WTC11 (cell line): ENCODE results near the gene ZNF566. TPM values are rescaled to one million over a fixed set of nuclear protein-coding genes. Genes with fewer than 3 reads are reported as not detected.

Source experiments
- EMX1 ChIP-seq: fragments of 250-450 bp; sonication (Bioruptor Pico); IDR thresholded peaks from 2 replicates; pipeline ENCODE4 v1.8.0; 2021; ENCODE audit warnings: mild to moderate bottlenecking
- ESRRA ChIP-seq: sonication (generic); formaldehyde crosslinking; IDR thresholded peaks from 2 replicates; pipeline ENCODE4 v1.8.1; 2022; ENCODE audit warnings: mild to moderate bottlenecking, missing genetic modification reagents, borderline replicate concordance
- FOXK1 ChIP-seq: sonication (generic); formaldehyde crosslinking; IDR thresholded peaks from 2 replicates; pipeline ENCODE4 v1.8.0; 2022; ENCODE audit warnings: mild to moderate bottlenecking, moderate library complexity, missing genetic modification reagents
- NFE2L1 ChIP-seq: sonication (generic); formaldehyde crosslinking; IDR thresholded peaks from 2 replicates; pipeline ENCODE4 v1.8.1; 2023; ENCODE audit warnings: missing genetic modification reagents
- SMAD4 ChIP-seq: sonication (generic); formaldehyde crosslinking; IDR thresholded peaks from 2 replicates; pipeline ENCODE4 v1.8.0; 2022; ENCODE audit warnings: mild to moderate bottlenecking, missing genetic modification reagents
- ZNF219 ChIP-seq: sonication (generic); formaldehyde crosslinking; IDR thresholded peaks from 2 replicates; pipeline ENCODE4 v1.8.0; 2023; ENCODE audit warnings: missing genetic modification reagents, mild to moderate bottlenecking, borderline replicate concordance
- ZNF263 ChIP-seq: sonication (generic); formaldehyde crosslinking; IDR thresholded peaks from 2 replicates; pipeline ENCODE4 v1.8.1; 2022; ENCODE audit warnings: low read depth, mild to moderate bottlenecking, moderate library complexity, missing genetic modification reagents
- ZNF396 ChIP-seq: fragments of 250-450 bp; sonication (Bioruptor Pico); IDR thresholded peaks from 2 replicates; pipeline ENCODE4 v1.8.0; 2021; ENCODE audit warnings: mild to moderate bottlenecking, moderate library complexity, borderline replicate concordance
- total RNA-seq: library from RNA; stranded (reverse); gene quantifications from 3 replicates; pipeline ENCODE4 v1.2.3, GENCODE V29; 2021
- TF ChIP-seq, protein P1 (sequence below): sonication (generic); formaldehyde crosslinking; IDR thresholded peaks from 2 replicates; pipeline ENCODE4 v1.8.1; 2023; ENCODE audit warnings: mild to moderate bottlenecking, missing genetic modification reagents
- TF ChIP-seq, protein P2 (sequence below): sonication (generic); formaldehyde crosslinking; IDR thresholded peaks from 2 replicates; pipeline ENCODE4 v1.8.0; 2022; ENCODE audit warnings: missing genetic modification reagents
- TF ChIP-seq, protein P3 (sequence below): sonication (generic); formaldehyde crosslinking; IDR thresholded peaks from 2 replicates; pipeline ENCODE4 v1.8.0; 2023; ENCODE audit warnings: missing genetic modification reagents
- TF ChIP-seq, protein P4 (sequence below): sonication (generic); formaldehyde crosslinking; IDR thresholded peaks from 2 replicates; pipeline ENCODE4 v1.8.1; 2022; ENCODE audit warnings: low read depth, mild to moderate bottlenecking, moderate library complexity, missing genetic modification reagents, borderline replicate concordance
- TF ChIP-seq, protein P5 (sequence below): sonication (generic); formaldehyde crosslinking; IDR thresholded peaks from 2 replicates; pipeline ENCODE4 v1.8.1; 2023; ENCODE audit warnings: mild to moderate bottlenecking, missing genetic modification reagents, borderline replicate concordance
- TF ChIP-seq, protein P6 (sequence below): sonication (generic); formaldehyde crosslinking; IDR thresholded peaks from 2 replicates; pipeline ENCODE4 v1.8.0; 2022; ENCODE audit warnings: mild to moderate bottlenecking, missing genetic modification reagents

ZNF566 gene
- total RNA-seq, 1 experiment from 2014 or later = 10.5 TPM

GRCh38 chr19:36489118-36489919 is at the start of gene ZNF566 (continued):
- TF ChIP-seq, protein P1, sequence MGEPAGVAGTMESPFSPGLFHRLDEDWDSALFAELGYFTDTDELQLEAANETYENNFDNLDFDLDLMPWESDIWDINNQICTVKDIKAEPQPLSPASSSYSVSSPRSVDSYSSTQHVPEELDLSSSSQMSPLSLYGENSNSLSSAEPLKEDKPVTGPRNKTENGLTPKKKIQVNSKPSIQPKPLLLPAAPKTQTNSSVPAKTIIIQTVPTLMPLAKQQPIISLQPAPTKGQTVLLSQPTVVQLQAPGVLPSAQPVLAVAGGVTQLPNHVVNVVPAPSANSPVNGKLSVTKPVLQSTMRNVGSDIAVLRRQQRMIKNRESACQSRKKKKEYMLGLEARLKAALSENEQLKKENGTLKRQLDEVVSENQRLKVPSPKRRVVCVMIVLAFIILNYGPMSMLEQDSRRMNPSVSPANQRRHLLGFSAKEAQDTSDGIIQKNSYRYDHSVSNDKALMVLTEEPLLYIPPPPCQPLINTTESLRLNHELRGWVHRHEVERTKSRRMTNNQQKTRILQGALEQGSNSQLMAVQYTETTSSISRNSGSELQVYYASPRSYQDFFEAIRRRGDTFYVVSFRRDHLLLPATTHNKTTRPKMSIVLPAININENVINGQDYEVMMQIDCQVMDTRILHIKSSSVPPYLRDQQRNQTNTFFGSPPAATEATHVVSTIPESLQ (CRISPR knock-in tag) = no peak
- TF ChIP-seq ZNF263 (CRISPR knock-in tag) = no peak
- TF ChIP-seq ZNF396 (CRISPR knock-in tag) = no peak
- peak; percentile 84 for TF ChIP-seq SMAD4 (CRISPR knock-in tag)
- TF ChIP-seq EMX1 (CRISPR knock-in tag) = no peak
- no peak; the same call in 1 of the 2 replicates for TF ChIP-seq FOXK1 (CRISPR knock-in tag)
- 0 out of 2 replicates have a peak, but pooled peaks have one; percentile 35 for TF ChIP-seq ZNF219 (CRISPR knock-in tag)
- peak; percentile 84; the same call in 1 of the 2 replicates for TF ChIP-seq NFE2L1 (CRISPR knock-in tag)
- TF ChIP-seq, protein P2, sequence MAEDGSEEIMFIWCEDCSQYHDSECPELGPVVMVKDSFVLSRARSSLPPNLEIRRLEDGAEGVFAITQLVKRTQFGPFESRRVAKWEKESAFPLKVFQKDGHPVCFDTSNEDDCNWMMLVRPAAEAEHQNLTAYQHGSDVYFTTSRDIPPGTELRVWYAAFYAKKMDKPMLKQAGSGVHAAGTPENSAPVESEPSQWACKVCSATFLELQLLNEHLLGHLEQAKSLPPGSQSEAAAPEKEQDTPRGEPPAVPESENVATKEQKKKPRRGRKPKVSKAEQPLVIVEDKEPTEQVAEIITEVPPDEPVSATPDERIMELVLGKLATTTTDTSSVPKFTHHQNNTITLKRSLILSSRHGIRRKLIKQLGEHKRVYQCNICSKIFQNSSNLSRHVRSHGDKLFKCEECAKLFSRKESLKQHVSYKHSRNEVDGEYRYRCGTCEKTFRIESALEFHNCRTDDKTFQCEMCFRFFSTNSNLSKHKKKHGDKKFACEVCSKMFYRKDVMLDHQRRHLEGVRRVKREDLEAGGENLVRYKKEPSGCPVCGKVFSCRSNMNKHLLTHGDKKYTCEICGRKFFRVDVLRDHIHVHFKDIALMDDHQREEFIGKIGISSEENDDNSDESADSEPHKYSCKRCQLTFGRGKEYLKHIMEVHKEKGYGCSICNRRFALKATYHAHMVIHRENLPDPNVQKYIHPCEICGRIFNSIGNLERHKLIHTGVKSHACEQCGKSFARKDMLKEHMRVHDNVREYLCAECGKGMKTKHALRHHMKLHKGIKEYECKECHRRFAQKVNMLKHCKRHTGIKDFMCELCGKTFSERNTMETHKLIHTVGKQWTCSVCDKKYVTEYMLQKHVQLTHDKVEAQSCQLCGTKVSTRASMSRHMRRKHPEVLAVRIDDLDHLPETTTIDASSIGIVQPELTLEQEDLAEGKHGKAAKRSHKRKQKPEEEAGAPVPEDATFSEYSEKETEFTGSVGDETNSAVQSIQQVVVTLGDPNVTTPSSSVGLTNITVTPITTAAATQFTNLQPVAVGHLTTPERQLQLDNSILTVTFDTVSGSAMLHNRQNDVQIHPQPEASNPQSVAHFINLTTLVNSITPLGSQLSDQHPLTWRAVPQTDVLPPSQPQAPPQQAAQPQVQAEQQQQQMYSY (CRISPR knock-in tag) = peak; percentile 47; the same call in 1 of the 2 replicates
- TF ChIP-seq, protein P3, sequence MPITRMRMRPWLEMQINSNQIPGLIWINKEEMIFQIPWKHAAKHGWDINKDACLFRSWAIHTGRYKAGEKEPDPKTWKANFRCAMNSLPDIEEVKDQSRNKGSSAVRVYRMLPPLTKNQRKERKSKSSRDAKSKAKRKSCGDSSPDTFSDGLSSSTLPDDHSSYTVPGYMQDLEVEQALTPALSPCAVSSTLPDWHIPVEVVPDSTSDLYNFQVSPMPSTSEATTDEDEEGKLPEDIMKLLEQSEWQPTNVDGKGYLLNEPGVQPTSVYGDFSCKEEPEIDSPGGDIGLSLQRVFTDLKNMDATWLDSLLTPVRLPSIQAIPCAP (CRISPR knock-in tag) = 0 out of 2 replicates have a peak, but pooled peaks have one; percentile 74
- TF ChIP-seq ESRRA = no peak; the same call in 1 of the 2 replicates
- TF ChIP-seq, protein P4, sequence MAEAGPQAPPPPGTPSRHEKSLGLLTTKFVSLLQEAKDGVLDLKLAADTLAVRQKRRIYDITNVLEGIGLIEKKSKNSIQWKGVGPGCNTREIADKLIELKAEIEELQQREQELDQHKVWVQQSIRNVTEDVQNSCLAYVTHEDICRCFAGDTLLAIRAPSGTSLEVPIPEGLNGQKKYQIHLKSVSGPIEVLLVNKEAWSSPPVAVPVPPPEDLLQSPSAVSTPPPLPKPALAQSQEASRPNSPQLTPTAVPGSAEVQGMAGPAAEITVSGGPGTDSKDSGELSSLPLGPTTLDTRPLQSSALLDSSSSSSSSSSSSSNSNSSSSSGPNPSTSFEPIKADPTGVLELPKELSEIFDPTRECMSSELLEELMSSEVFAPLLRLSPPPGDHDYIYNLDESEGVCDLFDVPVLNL (CRISPR knock-in tag) = no peak
- TF ChIP-seq, protein P5, sequence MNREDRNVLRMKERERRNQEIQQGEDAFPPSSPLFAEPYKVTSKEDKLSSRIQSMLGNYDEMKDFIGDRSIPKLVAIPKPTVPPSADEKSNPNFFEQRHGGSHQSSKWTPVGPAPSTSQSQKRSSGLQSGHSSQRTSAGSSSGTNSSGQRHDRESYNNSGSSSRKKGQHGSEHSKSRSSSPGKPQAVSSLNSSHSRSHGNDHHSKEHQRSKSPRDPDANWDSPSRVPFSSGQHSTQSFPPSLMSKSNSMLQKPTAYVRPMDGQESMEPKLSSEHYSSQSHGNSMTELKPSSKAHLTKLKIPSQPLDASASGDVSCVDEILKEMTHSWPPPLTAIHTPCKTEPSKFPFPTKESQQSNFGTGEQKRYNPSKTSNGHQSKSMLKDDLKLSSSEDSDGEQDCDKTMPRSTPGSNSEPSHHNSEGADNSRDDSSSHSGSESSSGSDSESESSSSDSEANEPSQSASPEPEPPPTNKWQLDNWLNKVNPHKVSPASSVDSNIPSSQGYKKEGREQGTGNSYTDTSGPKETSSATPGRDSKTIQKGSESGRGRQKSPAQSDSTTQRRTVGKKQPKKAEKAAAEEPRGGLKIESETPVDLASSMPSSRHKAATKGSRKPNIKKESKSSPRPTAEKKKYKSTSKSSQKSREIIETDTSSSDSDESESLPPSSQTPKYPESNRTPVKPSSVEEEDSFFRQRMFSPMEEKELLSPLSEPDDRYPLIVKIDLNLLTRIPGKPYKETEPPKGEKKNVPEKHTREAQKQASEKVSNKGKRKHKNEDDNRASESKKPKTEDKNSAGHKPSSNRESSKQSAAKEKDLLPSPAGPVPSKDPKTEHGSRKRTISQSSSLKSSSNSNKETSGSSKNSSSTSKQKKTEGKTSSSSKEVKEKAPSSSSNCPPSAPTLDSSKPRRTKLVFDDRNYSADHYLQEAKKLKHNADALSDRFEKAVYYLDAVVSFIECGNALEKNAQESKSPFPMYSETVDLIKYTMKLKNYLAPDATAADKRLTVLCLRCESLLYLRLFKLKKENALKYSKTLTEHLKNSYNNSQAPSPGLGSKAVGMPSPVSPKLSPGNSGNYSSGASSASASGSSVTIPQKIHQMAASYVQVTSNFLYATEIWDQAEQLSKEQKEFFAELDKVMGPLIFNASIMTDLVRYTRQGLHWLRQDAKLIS (CRISPR knock-in tag) = no peak
- TF ChIP-seq, protein P6, sequence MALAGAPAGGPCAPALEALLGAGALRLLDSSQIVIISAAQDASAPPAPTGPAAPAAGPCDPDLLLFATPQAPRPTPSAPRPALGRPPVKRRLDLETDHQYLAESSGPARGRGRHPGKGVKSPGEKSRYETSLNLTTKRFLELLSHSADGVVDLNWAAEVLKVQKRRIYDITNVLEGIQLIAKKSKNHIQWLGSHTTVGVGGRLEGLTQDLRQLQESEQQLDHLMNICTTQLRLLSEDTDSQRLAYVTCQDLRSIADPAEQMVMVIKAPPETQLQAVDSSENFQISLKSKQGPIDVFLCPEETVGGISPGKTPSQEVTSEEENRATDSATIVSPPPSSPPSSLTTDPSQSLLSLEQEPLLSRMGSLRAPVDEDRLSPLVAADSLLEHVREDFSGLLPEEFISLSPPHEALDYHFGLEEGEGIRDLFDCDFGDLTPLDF (CRISPR knock-in tag) = 0 out of 2 replicates have a peak, but pooled peaks have one; percentile 47
- TF ChIP-seq, all 79 proteins: peak for 33
